ENCODE data around the gene PHPT1. TPM values are rescaled to one million over a fixed set of nuclear protein-coding genes. Genes with fewer than 3 reads are reported as not detected.

Gene PHPT1
- total RNA-seq, 2 experiments from 2014 or later = 13.6 to 17.8 TPM

DNA sequence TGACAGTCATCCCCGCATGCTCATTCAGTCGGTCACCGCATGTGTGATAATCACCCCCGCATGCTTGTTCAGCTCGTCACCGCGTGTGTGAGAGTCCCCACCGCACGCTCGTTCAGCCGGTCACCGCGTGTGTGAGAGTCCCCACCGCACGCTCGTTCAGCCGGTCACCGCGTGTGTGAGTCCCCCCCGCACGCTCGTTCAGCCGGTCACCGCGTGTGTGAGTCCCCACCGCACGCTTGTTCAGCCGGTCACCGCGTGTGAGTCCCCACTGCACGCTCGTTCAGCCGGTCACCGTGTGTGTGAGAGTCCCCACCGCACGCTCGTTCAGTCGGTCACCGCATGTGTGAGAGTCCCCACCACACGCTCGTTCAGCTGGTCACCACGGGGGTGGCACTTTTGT is 40.6 kb downstream of the PHPT1 start:
- peaks cover 12% of the 10 kb centered on the region for H3K4me1 Mint-ChIP-seq (ENCODE audit: low read depth)
- intact Hi-C loops (cut with DNase I, micrococcal nuclease) = loop anchor here in 1 of 2 experiments (5.0 kb wide), 3 partner anchors 83 to 528 kb away; partner anchors contain the start of genes ABCA2, DNLZ and RABL6
- CTCF ChIA-PET = no interaction called here
- no peaks in the 10 kb centered on the region for H3K9me3 Mint-ChIP-seq
- H3K27me3 Mint-ChIP-seq = no peaks in the 10 kb centered on the region
- H3K27ac Mint-ChIP-seq = no peak overlapping the region
- no peak overlapping the region for H3K4me3 Mint-ChIP-seq
- Histone ChIP-seq H3K4me1 (ENCODE audit: insufficient read depth, low read length) (peaks cover 44% of the 10 kb centered on the region), H3K9me3 (ENCODE audit: control insufficient read depth in 1 of 2, insufficient read depth in 1 of 2, low read length in 2 of 2) (no peaks in the 10 kb centered on the region), H3K27ac (ENCODE audit: low read depth in 1 of 2, low read length in 2 of 2) (no peak overlapping the region), H3K4me3 (ENCODE audit: low read length) (no peak overlapping the region), H3K27me3 (ENCODE audit: control insufficient read depth in 1 of 2, insufficient read depth in 2 of 2, low read length in 2 of 2) (no peaks in the 10 kb centered on the region), H3K36me3 (ENCODE audit: insufficient read depth, low read length) (peaks cover 29% of the 10 kb centered on the region)
- H3K36me3 Mint-ChIP-seq (ENCODE audit: low read depth) = peaks cover 7% of the 10 kb centered on the region
- TF ChIP-seq, protein P1, sequence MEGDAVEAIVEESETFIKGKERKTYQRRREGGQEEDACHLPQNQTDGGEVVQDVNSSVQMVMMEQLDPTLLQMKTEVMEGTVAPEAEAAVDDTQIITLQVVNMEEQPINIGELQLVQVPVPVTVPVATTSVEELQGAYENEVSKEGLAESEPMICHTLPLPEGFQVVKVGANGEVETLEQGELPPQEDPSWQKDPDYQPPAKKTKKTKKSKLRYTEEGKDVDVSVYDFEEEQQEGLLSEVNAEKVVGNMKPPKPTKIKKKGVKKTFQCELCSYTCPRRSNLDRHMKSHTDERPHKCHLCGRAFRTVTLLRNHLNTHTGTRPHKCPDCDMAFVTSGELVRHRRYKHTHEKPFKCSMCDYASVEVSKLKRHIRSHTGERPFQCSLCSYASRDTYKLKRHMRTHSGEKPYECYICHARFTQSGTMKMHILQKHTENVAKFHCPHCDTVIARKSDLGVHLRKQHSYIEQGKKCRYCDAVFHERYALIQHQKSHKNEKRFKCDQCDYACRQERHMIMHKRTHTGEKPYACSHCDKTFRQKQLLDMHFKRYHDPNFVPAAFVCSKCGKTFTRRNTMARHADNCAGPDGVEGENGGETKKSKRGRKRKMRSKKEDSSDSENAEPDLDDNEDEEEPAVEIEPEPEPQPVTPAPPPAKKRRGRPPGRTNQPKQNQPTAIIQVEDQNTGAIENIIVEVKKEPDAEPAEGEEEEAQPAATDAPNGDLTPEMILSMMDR (IDR thresholded peaks at IDR 0.05) = no peak
- DNase-seq (no peak), ATAC-seq (ENCODE audit: poor library complexity) (no peak)
- POLR2A ChIA-PET = no interaction called here

DNA sequence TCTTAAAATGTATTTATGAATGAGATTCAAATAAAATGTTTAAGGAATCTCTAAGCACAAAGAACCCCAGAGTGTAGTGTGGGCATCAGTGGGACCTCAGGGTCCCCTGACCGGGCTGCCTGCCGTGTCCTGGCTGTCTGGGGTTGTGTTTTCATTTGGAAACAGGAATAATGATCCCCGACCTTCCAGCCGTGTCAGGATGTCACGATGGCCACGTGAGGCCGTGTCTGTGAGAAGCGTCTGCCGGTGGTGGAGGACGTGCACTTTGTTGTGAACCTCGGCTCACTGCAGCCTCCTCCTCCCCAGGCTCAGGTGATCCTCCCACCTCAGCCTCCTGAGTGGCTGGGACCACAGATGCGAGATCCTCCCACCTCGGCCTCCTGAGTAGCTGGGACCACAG is 41.5 kb downstream of the PHPT1 start:
- Mint-ChIP-seq H3K4me1 (ENCODE audit: low read depth) (peaks cover 12% of the 10 kb centered on the region), H3K4me3 (no peak overlapping the region), H3K27ac (no peak overlapping the region), H3K27me3 (no peaks in the 10 kb centered on the region), H3K36me3 (ENCODE audit: low read depth) (peaks cover 7% of the 10 kb centered on the region), H3K9me3 (no peaks in the 10 kb centered on the region)
- CTCF ChIA-PET = no interaction called here
- no peaks in the 10 kb centered on the region for H3K9me3 ChIP-seq (ENCODE audit: control insufficient read depth in 1 of 2, insufficient read depth in 1 of 2, low read length in 2 of 2)
- DNase-seq = no peak
- POLR2A ChIA-PET = no interaction called here
- TF ChIP-seq, protein P1 (IDR thresholded peaks at IDR 0.05) = no peak
- intact Hi-C loops (cut with DNase I, micrococcal nuclease) = no loop called here
- peaks cover 36% of the 10 kb centered on the region for H3K4me1 ChIP-seq (ENCODE audit: insufficient read depth, low read length)
- H3K27ac ChIP-seq (ENCODE audit: low read depth in 1 of 2, low read length in 2 of 2) = no peak overlapping the region
- H3K27me3 ChIP-seq (ENCODE audit: control insufficient read depth in 1 of 2, insufficient read depth in 2 of 2, low read length in 2 of 2) = no peaks in the 10 kb centered on the region
- no peak for ATAC-seq (ENCODE audit: poor library complexity)
- H3K4me3 ChIP-seq (ENCODE audit: low read length) = no peak overlapping the region
- H3K36me3 ChIP-seq (ENCODE audit: insufficient read depth, low read length) = peaks cover 33% of the 10 kb centered on the region

DNA sequence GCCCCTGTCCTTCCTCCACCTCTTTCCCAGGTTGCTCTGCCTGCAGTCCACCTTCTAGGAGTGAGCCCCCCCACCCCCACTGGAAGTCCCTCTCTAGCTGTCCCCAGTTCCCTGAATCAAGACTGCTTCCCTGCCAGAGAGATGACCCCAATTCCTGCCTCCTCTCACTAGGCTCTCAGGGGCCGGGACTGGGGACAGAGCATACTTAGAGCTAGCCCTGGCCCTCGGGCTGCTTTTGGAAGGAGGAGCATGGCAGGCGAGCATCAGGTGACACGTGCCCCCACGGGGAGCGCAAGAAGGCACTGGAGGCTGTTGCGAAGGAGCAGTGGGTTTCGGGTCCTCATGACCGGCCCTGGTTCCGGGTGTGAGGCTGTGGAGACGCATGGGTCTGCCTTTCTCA is 46.8 kb downstream of the PHPT1 start:
- H3K36me3 ChIP-seq (ENCODE audit: insufficient read depth, low read length) = peaks cover 42% of the 10 kb centered on the region
- no peak overlapping the region for H3K4me3 ChIP-seq (ENCODE audit: low read length)
- no peaks in the 10 kb centered on the region for H3K9me3 ChIP-seq (ENCODE audit: control insufficient read depth in 1 of 2, insufficient read depth in 1 of 2, low read length in 2 of 2)
- intact Hi-C loops (cut with DNase I, micrococcal nuclease) = no loop called here
- no peak for ATAC-seq (ENCODE audit: poor library complexity)
- CTCF ChIA-PET = no interaction called here
- Mint-ChIP-seq H3K4me3 (no peak overlapping the region), H3K27ac (no peak overlapping the region), H3K4me1 (ENCODE audit: low read depth) (peaks cover 13% of the 10 kb centered on the region), H3K9me3 (no peaks in the 10 kb centered on the region), H3K27me3 (no peaks in the 10 kb centered on the region), H3K36me3 (ENCODE audit: low read depth) (peaks cover 25% of the 10 kb centered on the region)
- no peaks in the 10 kb centered on the region for H3K27me3 ChIP-seq (ENCODE audit: control insufficient read depth in 1 of 2, insufficient read depth in 2 of 2, low read length in 2 of 2)
- POLR2A ChIA-PET = no interaction called here
- H3K27ac ChIP-seq (ENCODE audit: low read depth in 1 of 2, low read length in 2 of 2) = no peak overlapping the region
- DNase-seq = no peak
- TF ChIP-seq, protein P1 (IDR thresholded peaks at IDR 0.05) = no peak
- H3K4me1 ChIP-seq (ENCODE audit: insufficient read depth, low read length) = peaks cover 18% of the 10 kb centered on the region

All from CD4-positive, alpha-beta T cell (primary cell).